Lung (tissue), 12 donors: ENCODE results near the gene PLA2G6. TPM values are rescaled to one million over a fixed set of nuclear protein-coding genes. Genes with fewer than 3 reads are reported as not detected.

ENCODE experiments used
- ATAC-seq: fragments of 200-7000 bp; cut with Tn5 transposase; one replicate; pipeline ENCODE4 v1.9.1; 2020; ENCODE audit warnings: moderate number of reproducible peaks; ENCODE audit not compliant: insufficient read depth, low FRiP score
- DNase-seq, 3 donors: peaks; one replicate each; pipeline ENCODE4 v3.0.0-alpha.2; 2013 to 2017
- H3K27ac ChIP-seq, 2 donors: one replicate each; pipeline ENCODE4 v1.5.1; 2013; ENCODE audit warnings: mild to moderate bottlenecking in 2 of 2, moderate library complexity in 2 of 2, control low read depth in 1 of 2, inconsistent platforms in 1 of 2, low read depth in 1 of 2, low read length in 1 of 2
- H3K27me3 ChIP-seq, 3 donors: one replicate each; pipeline ENCODE4 v1.5.1; 2013; ENCODE audit warnings: low read length in 2 of 3; ENCODE audit not compliant: control insufficient read depth in 3 of 3, insufficient read depth in 3 of 3
- H3K36me3 ChIP-seq, 4 donors: one replicate each; pipeline ENCODE4 v1.5.1; 2013; ENCODE audit warnings: low read length in 4 of 4, mild to moderate bottlenecking in 1 of 4, moderate library complexity in 1 of 4; ENCODE audit not compliant: control insufficient read depth in 4 of 4, insufficient read depth in 4 of 4
- H3K4me1 ChIP-seq, 5 donors: one replicate each; pipeline ENCODE4 v1.5.1; 2013; ENCODE audit warnings: low read length in 5 of 5, mild to moderate bottlenecking in 2 of 5, moderate library complexity in 1 of 5; ENCODE audit not compliant: control insufficient read depth in 5 of 5, insufficient read depth in 5 of 5
- H3K4me3 ChIP-seq: one replicate; pipeline ENCODE4 v1.5.1; 2013; ENCODE audit warnings: mild to moderate bottlenecking, control low read depth, moderate library complexity
- H3K9ac ChIP-seq, 2 donors: one replicate each; pipeline ENCODE4 v1.5.1; 2013; ENCODE audit warnings: low read length in 2 of 2, control low read depth in 1 of 2; ENCODE audit not compliant: insufficient read depth in 1 of 2
- H3K9me3 ChIP-seq, 4 donors: one replicate each; pipeline ENCODE4 v1.5.1; 2013; ENCODE audit warnings: low read length in 3 of 4, mild to moderate bottlenecking in 1 of 4, moderate library complexity in 1 of 4; ENCODE audit not compliant: control insufficient read depth in 4 of 4, insufficient read depth in 3 of 4
- WGBS, 2 donors: extraction: QIAGEN DNeasy Blood & Tissue Kit; methylation state at CpG; one replicate each; pipeline ENCODE4 v1.1.7; 2013; 5-methylcytosine and 5-hydroxymethylcytosine counted together
- polyA plus RNA-seq, 2 donors: library from polyadenylated mRNA; stranded (reverse); fragments of 200-250 nt; gene quantifications; one replicate each; pipeline ENCODE4 v1.2.1, GENCODE V29; 2013
- total RNA-seq, 2 donors: library from RNA; depleted of rRNA in 1 of 2; stranded (reverse); fragments of >200 nt in 1 of 2; gene quantifications; one replicate each; pipeline ENCODE4 v1.2.1, GENCODE V29; 2014 to 2021
- TF ChIP-seq, protein P1 (sequence below): IDR thresholded peaks from 2 replicates; pipeline ENCODE4 v1.5.1; 2012; ENCODE audit warnings: mild to moderate bottlenecking; ENCODE audit errors: control extremely low read depth, extremely low read depth
- donor health status: control.
- donor health status: control.
- donor health status: Bipolar disorder and iron deficiency.
- donor health status: healthy.
- donor health status: DM: yes; HTN: yes; CAD: no.

The PLA2G6 gene
- total and polyA plus RNA-seq, 4 donors, result 11.9 to 73.5 (median 37.3) TPM

DNA sequence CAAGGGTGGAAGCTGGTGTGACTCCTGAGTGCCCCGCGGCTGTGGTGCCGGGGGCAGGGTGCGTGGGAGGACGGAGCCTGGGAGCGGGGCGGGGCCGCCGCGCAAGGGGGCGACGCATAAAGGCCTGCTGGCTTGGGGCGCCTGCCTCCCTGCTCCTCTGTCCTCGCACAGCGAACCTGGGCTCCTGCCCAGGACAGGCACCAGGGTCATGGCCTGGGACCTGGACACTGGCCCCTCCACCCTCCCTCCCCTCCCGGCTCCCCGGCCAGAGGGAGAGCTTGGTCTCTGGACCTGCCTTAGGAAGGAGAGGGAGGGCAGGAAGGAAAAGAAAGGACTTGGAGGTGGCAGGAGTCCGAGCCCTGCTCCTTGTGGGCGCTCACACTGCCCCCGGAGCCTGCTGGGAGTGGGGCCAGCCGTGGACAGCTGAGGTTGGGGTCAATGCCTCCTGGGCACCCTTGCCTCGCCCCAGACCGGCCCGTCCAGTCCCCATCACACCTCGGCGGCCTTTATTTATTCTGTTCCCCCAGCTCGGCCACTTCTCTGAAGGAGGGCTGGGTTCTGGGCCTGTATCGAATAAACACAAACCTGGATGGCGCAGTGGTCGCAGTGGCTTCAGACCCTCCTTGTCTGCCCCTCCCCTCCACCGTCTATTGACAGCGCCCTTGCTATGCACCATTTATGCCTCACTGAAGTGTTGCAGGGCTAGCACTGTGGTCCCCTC is 106.4 kb downstream of the PLA2G6 start:
- H3K27me3 ChIP-seq, result no peaks in the 10 kb centered on the region
- no peak for DNase-seq
- no peak overlapping the region for H3K9ac ChIP-seq
- WGBS, 2 donors, result 91 to 96% methylated on average over 29 to 32 of the region's 32 CpGs
- no peak overlapping the region for H3K4me3 ChIP-seq
- H3K4me1 ChIP-seq, result no peaks in the 10 kb centered on the region
- ATAC-seq, result no peak
- no peaks in the 10 kb centered on the region for H3K9me3 ChIP-seq
- H3K36me3 ChIP-seq, result peaks cover 0 to 37% (median 8%) of the 10 kb centered on the region in 4 donors
- no peak overlapping the region for H3K27ac ChIP-seq
- TF ChIP-seq, protein P1, sequence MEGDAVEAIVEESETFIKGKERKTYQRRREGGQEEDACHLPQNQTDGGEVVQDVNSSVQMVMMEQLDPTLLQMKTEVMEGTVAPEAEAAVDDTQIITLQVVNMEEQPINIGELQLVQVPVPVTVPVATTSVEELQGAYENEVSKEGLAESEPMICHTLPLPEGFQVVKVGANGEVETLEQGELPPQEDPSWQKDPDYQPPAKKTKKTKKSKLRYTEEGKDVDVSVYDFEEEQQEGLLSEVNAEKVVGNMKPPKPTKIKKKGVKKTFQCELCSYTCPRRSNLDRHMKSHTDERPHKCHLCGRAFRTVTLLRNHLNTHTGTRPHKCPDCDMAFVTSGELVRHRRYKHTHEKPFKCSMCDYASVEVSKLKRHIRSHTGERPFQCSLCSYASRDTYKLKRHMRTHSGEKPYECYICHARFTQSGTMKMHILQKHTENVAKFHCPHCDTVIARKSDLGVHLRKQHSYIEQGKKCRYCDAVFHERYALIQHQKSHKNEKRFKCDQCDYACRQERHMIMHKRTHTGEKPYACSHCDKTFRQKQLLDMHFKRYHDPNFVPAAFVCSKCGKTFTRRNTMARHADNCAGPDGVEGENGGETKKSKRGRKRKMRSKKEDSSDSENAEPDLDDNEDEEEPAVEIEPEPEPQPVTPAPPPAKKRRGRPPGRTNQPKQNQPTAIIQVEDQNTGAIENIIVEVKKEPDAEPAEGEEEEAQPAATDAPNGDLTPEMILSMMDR, result no peak

DNA sequence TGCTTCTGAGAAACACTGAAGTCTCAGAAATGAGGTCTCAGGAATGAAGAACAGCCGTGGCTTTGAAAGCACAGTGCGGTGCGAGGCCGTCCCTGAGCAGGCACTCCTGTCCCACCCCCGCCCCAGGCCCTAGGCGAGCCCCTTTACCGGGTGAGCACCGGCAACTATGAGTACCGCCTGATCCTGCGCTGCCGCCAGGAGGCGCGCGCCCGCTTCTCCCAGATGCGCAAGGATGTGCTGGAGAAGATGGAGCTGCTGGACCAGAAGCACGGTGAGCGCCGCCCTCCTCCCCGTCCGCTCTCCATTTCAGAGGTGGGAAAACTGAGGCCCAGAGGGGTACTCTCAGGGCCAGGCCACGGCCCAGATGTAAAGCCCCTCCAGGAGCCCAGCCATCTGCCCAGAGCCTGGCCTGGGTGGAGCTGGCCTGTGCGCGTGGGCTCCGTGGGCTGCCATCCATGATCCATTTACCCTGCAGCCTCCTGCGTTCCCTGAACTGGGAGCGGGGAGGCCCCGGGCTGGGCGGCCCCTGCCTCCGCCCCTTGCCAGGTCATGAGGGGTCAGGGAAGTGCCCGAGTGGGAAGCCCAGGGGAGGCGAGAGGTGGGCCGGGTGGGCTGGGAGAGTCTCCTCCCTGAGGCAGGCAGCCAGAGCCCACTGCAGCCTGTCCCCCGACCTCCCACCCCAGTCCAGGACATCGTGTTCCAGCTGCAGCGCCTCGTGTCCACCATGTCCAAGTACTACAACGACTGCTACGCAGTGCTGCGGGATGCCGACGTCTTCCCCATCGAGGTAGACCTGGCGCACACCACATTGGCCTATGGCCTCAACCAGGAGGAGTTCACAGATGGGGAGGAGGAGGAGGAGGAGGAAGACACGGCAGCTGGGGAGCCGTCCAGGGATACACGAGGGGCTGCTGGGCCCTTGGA is 107.2 kb downstream of the PLA2G6 start:
- Histone ChIP-seq H3K4me1 (no peaks in the 10 kb centered on the region), H3K4me3 (no peak overlapping the region), H3K27me3 (no peaks in the 10 kb centered on the region), H3K9me3 (no peaks in the 10 kb centered on the region), H3K27ac (no peak overlapping the region), H3K9ac (no peak overlapping the region), H3K36me3 (peaks cover 0 to 44% (median 8%) of the 10 kb centered on the region in 4 donors)
- ATAC-seq (no peak), DNase-seq (peak; percentile 36 to 60 (median 53))
- TF ChIP-seq, protein P1, result no peak
- WGBS, 2 donors, result 93 to 94% methylated on average over 47 of the region's 47 CpGs

DNA sequence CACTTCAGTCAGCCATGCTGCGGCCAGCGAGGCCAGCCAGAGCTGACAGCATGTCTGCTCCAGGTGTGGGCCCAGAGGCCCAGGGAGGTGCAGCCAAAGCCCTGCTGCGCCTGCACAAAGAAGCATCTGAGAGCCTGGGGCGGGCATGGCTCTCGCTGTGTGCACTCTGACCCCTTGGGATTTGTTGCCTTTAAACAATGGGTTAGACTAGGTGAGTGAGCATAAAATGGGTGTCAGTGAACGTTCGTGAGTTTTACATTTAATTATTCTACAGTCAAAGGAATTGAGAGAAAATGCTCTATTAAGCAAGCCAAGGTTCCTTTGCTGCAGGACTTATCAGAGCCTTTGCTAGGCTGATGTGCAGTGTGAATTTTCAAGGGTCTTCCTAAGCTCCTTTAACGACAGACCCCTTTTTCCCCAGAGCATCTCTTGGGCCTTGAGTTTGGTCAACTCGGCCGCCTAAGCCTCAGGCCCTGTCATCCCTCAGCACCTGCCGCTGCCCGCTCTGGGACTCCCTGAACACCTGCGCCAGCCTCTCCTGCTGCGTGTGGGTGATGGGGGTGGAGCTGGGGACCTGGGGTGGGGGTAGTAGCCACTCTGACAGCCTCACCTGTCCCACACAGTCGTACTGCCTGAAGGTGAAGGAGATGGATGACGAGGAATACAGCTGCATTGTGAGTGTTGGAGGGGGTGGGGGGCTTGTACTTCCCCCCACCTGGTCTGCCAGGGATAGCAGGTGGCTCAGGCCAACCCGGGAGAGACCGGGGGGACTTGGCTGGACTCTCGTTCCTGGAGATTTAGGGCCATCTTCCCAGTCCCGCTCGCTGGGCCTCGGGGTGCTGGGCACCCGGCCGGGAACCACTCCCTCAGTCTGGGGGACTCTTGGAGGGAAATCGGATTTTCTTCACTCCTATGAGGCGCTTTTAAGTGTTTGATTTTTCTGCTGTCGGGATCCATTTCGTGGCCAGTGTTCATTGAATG is 108.2 kb downstream of the PLA2G6 start:
- no peak overlapping the region for H3K27ac ChIP-seq
- TF ChIP-seq, protein P1, result no peak
- ATAC-seq (no peak), DNase-seq (no peak)
- no peaks in the 10 kb centered on the region for H3K4me1 ChIP-seq
- no peak overlapping the region for H3K9ac ChIP-seq
- peaks cover 0 to 52% (median 8%) of the 10 kb centered on the region in 4 donors for H3K36me3 ChIP-seq
- H3K4me3 ChIP-seq, result no peak overlapping the region
- 95 to 97% methylated on average over 28 of the region's 28 CpGs for WGBS, 2 donors
- H3K9me3 ChIP-seq, result no peaks in the 10 kb centered on the region
- no peaks in the 10 kb centered on the region for H3K27me3 ChIP-seq
